ENCODE measurements around the gene ZNF740. TPM values are rescaled to one million over a fixed set of nuclear protein-coding genes. Genes with fewer than 3 reads are reported as not detected.

Gene ZNF740
- polyA plus RNA-seq, 4 donors: 65.7 to 81.2 (median 71.4) TPM

- no peak for DNase-seq (ENCODE audit: low read depth in 4 of 4, low spot score in 3 of 4)
These were observed 61.3 kb downstream of the ZNF740 start for GRCh38 chr12:53241623-53242412.

- DNase-seq (ENCODE audit: low read depth in 4 of 4, low spot score in 3 of 4): no peak
These were observed 63.8 kb downstream of the ZNF740 start for GRCh38 chr12:53244337-53244736.

Other genes with a start within 250 kb of the ZNF740 start
- gene KRT18, start 231.6 kb upstream of the ZNF740 start, polyA plus RNA-seq (ENCODE audit: insufficient read length in 4 of 4): 100 to 1,000 TPM; 138 to 208 (median 175) TPM
- gene EIF4B, start 174.3 kb upstream of the ZNF740 start, polyA plus RNA-seq (ENCODE audit: insufficient read length in 4 of 4): 100 to 1,000 TPM; 447 to 553 (median 503) TPM
- gene TNS2, start 130.7 kb upstream of the ZNF740 start, polyA plus RNA-seq (ENCODE audit: insufficient read length in 4 of 4): 100 to 1,000 TPM in 3 of 4 donors, 10 to 100 TPM in 1; 89.0 to 129 (median 105) TPM
- 10 to 100 TPM; 17.7 to 21.9 (median 20.8) TPM for gene SPRYD3, start 101.3 kb upstream of the ZNF740 start, polyA plus RNA-seq (ENCODE audit: insufficient read length in 4 of 4)
- 10 to 100 TPM; 11.0 to 26.8 (median 12.7) TPM for gene IGFBP6, start 83.1 kb upstream of the ZNF740 start, polyA plus RNA-seq (ENCODE audit: insufficient read length in 4 of 4)
- 1 to 10 TPM; 1.1 to 2.6 (median 1.6) TPM for gene SOAT2, start 77.2 kb upstream of the ZNF740 start, polyA plus RNA-seq (ENCODE audit: insufficient read length in 4 of 4)
- 10 to 100 TPM; 34.5 to 56.4 (median 37.8) TPM for gene CSAD, start 203 bp downstream of the ZNF740 start, polyA plus RNA-seq (ENCODE audit: insufficient read length in 4 of 4)
- gene ITGB7, start 26.5 kb downstream of the ZNF740 start, polyA plus RNA-seq (ENCODE audit: insufficient read length in 4 of 4): 1 to 10 TPM; 1.4 to 1.8 (median 1.6) TPM
- gene RARG, start 51.5 kb downstream of the ZNF740 start, polyA plus RNA-seq (ENCODE audit: insufficient read length in 4 of 4): 10 to 100 TPM; 30.9 to 41.5 (median 32.7) TPM
- 10 to 100 TPM in 1 of 4 donors, 1 to 10 TPM in 3; 8.9 to 11.3 (median 9.1) TPM for gene ESPL1, start 87.6 kb downstream of the ZNF740 start, polyA plus RNA-seq (ENCODE audit: insufficient read length in 4 of 4)
- 100 to 1,000 TPM; 642 to 677 (median 662) TPM for gene PFDN5, start 114.8 kb downstream of the ZNF740 start, polyA plus RNA-seq (ENCODE audit: insufficient read length in 4 of 4)
- gene MYG1, start 119.0 kb downstream of the ZNF740 start, polyA plus RNA-seq (ENCODE audit: insufficient read length in 4 of 4): 10 to 100 TPM; 49.8 to 62.4 (median 51.0) TPM
- 10 to 100 TPM; 76.1 to 84.9 (median 79.1) TPM for gene AAAS, start 140.9 kb downstream of the ZNF740 start, polyA plus RNA-seq (ENCODE audit: insufficient read length in 4 of 4)
- gene SP7, start 155.6 kb downstream of the ZNF740 start, polyA plus RNA-seq (ENCODE audit: insufficient read length in 4 of 4): under 1 TPM; 0.14 to 0.30 (median 0.16) TPM
- gene SP1, start 199.5 kb downstream of the ZNF740 start, polyA plus RNA-seq (ENCODE audit: insufficient read length in 4 of 4): 10 to 100 TPM; 67.0 to 85.0 (median 78.8) TPM
- under 1 TPM; 0.21 to 0.54 (median 0.38) TPM for gene AMHR2, start 243.1 kb downstream of the ZNF740 start, polyA plus RNA-seq (ENCODE audit: insufficient read length in 4 of 4)